Stimulated activated CD8-positive, alpha-beta memory T cell treated with anti-CD3 and anti-CD28 coated beads, Interleukin-7, amount 100 ng/mL, for 48 hours (primary cell): Measurements from ENCODE around the gene LPIN1.

Source experiments
- DNase-seq, 2 donors: peaks; one replicate each; pipeline ENCODE4 v3.0.0-alpha.2; 2020; ENCODE audit warnings: low read depth in 1 of 2; ENCODE audit errors: extremely low read depth in 1 of 2

LPIN1 gene

DNA sequence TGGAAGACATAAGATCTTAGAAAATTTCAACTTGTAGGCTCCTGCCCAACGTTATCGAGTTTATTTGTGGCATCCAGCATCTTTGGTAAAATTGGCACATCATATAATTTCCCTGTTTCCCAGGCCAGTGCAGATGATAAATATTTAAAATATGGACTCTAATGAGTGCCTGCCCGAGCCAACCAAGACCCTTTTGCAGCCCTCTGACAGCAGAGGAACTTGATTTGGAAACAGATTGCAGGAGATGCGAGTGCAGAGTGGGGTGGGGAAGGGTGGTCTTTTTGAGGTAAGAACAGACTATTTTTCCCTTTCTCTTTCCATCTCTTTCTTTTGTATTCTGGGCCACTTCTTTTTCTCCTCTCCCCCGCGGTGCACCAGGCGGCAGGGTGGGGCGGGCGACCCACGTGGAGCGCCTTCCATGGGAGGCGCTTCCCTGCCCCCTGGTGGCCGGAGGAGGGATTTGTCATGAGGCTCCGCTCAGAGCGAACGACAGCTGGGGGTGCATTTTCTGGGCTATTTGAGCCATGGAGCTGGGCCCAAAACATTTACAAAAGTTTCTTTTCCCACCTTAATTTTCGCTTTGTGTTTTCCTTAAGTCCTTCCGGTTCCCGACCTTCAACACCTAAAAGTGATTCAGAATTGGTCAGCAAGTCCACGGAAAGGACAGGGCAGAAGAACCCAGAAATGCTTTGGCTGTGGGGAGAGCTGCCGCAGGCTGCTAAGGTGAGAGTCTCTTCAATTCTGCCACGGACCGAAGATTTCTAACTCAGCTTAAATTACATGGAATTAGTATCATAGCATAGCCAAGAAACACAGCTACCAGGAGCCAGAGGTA lies 32.7 kb downstream of the LPIN1 start:
- peak; percentile 56 to 79 for DNase-seq

DNA sequence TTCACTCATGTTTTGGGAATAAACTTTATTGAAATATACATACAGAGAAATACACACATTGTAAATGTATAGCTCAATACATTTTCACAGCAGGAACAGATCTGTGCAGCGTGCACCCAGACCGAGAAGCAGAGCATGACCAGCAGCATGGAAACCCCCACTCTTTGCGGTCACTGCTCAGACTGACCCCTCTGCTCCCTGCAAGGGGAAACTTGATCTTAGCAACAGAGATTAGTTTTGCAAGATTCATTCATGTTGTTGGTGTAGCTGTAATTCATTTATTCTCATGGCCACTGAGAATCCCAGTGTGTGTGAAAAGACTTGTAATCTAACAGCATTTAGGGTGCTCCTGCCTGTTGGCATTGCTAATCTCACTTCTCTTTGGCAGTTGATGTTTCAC lies 35.2 kb downstream of the LPIN1 start:
- DNase-seq, result no peak

DNA sequence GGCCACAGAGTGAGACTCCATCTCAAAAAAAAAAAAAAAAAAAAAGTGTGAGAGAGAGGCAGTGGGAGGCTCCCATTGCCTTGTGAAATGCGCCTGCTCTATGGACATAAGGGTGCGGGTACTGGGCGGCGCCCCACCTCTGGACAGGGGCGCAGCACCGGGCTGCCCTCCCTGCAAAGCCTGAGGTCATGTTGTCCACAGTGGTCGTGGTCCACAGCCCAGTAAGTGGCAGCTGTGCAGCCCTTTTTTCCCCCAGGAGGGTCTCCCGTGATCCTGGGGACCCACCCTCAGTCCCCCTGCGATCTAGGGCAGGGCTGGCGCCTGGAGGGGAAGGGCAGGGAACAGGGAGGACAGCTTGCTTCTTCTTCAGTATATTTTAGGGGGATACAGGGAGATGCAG lies 37.8 kb downstream of the LPIN1 start:
- no peak for DNase-seq

DNA sequence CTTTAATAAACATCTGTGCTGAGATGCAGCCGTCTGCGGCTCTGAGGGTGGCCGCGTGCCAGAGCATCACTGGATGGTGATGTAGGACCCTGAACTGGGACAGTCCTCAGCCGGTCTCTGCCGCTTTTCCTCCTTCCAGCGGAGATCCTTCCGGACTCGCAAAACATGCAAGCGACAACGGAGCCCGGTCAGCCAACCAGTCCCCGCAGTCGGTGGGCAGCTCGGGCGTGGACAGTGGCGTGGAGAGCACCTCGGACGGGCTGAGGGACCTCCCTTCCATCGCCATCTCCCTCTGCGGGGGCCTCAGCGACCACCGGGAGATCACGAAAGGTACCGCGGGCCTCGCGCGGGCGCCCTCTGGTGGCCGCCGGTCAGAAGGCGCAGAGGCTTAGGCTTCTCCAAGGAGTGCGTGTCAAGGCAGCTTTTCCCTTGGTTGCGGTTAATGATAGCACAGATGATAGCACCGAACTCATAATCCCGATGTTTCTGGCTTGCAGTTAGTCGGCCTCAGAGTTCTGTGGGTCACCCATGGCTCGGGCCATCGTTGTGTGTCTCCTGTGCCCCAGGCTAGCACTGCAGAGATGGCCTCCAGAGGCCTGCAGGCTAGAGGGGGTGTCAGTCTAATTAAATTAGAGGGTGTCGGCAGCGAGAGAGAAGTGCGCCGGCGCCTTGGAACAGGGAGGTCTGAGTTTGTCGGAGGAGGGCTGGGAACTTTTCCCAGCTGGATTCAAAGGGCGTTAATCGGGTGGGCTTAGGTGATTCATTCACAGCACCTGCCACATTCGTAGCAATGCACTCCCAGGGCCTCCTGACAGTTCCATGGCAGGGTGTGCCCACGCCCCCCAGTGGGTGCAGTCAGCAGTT lies 38.5 kb downstream of the LPIN1 start:
- peak in 1 of 2 donors; percentile 22 for DNase-seq

- no peak for DNase-seq
These were observed 39.1 kb downstream of the LPIN1 start for GRCh38 chr2:11785611-11785940.

DNA sequence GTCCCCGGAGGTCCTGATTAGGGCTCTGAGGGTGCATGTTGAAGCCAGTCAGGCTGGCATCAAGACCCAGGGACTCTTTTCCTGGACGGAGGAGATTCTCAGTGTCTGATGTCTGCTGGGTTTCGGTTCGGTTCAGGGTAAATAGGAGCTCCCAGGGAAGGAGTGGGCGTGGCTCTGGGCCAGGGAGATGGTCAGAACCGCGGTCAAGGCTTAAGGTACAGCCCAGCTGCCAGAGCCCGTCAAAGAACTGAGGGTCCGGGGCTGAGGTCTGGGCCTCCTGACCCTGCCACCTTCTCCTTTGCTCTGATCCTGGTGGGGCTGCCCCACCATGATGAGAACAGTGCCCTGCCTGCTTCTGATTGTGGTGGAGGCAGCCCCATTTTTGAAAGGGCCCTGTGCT lies 39.8 kb downstream of the LPIN1 start:
- no peak for DNase-seq

DNA sequence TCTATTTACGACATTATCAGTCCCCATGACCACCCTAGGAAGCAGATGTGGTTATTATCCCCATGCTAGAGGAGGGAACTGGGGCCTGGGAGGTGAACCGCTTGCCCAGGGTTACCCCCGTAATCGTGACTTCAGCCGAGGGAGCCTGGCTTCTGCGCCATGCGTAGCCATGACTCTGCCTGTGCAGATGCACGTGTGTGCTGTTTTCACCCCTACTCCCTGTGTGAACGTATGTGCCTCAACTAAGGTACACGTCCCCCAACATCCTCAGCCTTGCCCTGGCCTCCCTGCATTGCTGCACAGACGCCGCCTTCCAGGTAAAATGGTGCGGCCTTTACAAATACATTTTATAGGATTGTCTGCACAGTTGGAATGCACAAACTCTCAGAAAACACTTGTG lies 40.2 kb downstream of the LPIN1 start:
- no peak for DNase-seq

DNA sequence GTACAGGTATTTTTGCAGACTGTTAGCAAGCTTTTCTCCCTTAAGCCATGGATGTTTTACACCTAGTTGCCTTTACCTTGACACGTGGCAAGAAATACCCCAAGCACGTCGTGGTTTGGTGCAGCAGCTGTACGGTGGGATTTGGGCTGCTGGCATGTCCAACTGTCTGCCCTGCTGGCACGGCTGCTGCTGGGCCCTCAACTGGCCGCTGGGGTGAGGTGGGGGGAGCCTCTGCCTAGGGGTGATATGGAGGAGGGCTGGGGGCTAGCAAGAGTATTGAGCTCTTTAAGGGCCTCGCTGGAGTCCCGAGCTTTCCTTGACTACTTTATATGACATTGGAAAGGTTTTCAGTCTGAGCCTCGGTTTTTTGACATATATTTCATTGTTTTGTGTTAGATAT lies 41.6 kb downstream of the LPIN1 start:
- DNase-seq, result no peak

GRCh38 chr2:11788461-11789124 lies 42.2 kb downstream of the LPIN1 start:
- no peak for DNase-seq

- DNase-seq, result no peak
These were observed 42.8 kb downstream of the LPIN1 start for GRCh38 chr2:11789243-11789642.

DNA sequence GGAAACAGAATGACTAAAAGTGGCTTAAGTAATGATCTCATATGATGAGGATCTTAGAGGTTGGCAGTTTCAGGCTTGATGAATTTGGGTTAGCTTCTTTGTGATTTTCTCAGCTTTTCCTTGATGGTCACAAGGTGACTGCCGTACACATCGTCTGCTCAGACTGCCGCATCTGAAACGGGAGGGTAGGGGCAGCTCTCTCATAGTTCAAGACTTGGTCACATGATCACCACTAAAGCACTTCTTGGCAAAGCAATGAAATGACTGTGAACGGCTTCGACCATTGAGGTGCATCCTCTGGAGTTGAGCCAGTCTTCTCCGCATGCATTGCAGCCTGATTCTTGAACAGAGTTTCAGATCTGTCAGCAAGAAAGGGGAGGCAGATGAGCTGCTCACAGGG lies 43.8 kb downstream of the LPIN1 start:
- DNase-seq, result no peak

DNA sequence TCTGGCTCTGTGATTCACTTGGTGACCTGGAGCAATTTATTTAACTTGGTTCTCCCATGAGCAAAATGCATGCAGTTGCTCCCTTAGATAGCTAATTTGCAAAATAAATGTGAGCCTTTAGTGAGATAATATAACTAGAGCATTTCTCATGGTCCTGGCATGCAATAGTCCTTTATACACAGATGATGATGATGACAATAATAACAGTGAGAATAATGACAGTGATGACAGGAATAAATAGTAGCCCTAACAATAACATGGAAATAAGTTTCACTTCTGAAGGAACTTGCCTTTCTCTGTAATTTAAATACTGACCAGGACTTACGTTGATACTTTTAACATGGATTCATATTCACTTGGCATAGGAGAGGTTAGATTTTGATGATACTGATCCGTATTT lies 49.2 kb downstream of the LPIN1 start:
- DNase-seq, result no peak

DNA sequence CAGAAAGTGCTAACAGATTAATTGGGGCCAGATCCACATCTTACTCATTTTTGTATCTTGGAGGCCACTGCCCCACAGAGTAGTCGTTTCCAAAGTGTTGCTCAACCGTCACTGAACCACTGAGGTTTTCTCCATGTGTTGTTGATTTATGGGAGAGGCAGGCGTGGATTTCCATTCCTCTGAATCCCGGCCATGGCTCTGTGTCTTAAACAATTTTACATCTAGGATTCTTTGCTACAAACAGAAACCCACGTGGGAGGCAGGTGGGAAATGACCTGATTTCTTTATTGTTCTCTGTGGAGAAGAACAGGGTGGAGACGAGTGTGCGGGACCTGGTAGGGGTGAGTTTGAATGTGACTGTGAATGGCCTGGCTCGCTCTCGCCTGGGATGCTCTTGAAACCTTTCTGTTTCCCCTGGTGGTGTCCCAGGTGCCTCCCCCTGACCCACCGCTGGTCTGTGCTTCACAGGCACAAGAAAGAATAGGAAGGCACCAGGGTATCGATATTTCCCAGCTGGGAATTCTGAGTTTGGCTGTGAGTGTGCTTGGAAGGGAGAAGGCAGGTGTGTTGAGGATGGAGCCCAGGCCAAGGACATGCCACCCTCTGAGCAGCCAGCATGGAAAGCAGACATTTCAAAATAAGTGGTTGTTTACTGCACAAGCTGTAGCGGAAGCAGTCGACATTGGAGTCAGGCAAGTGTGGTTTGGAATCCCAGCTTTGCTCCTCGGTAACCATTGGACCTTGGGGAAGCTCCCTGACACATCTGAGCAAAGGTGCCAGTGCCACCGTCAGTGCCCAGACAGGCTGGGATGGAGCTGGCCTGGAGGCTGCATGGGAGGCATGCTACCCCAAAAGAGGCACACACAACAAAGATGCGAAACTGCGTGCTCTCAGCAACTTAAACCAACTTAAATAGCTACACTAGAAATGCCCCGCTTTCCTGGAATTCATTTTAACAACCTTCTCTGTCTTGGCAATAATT lies 50.0 kb downstream of the LPIN1 start:
- DNase-seq, result no peak

GRCh38 chr2:11797846-11798245 lies 51.4 kb downstream of the LPIN1 start:
- no peak for DNase-seq

- no peak for DNase-seq
These were observed 52.4 kb downstream of the LPIN1 start for GRCh38 chr2:11798701-11799435.

DNA sequence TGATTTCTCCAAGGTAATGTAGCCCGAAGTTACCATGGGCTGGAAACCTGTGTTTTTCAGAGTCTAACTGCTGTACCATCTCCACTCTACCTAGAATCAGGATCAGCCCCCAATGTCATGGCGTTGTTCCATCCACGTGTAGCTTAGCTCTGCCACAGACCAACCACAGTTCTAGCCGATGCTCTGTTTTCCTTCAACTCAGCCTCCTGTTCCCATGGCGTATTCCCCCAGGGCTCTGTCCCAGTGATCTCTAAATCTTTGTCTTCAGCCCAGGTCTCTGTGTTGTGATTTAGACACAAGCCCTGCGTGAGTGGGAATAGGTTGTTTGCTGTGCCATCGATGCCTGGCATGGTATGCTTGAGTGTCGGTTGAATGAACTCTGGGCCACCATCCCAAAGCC lies 53.4 kb downstream of the LPIN1 start:
- DNase-seq, result no peak

- no peak for DNase-seq
These were observed 56.4 kb downstream of the LPIN1 start for GRCh38 chr2:11802782-11803191.

- no peak for DNase-seq
These were observed 58.6 kb downstream of the LPIN1 start for GRCh38 chr2:11805024-11805423.

DNA sequence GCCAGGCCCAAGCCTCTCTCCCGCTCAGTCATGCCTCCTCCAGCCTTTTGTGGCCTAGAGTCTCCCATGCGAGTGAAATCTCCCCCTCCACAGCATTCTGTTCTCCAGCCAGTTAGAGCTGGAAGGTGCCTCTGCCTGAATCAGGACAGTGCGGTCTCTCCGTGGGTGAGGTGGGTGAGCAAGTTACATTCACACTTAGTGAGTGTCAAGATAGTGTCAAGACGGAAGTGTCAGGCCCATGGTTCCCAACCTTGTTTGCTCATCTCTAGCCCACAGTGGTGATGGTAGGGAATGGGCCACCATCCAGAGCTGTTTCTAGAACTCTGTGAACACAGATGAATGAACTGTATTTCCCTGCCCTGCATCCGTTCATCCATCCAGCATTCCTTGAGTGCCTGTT lies 59.5 kb downstream of the LPIN1 start:
- DNase-seq, result no peak
